ENCODE data around the gene PRR14L.
A peak's percentile ranks its signal among the peaks of the same experiment; 100 is the strongest.
"Not testable (repeated sequence)": the region's sequence is repeated elsewhere in the genome, so short reads cannot be mapped to it uniquely, and the experiment has no call there.

Gene PRR14L

GRCh38 chr22:31739795-31740201 is 10.1 kb downstream of the PRR14L start:
- DNase-seq, result no peak

DNA sequence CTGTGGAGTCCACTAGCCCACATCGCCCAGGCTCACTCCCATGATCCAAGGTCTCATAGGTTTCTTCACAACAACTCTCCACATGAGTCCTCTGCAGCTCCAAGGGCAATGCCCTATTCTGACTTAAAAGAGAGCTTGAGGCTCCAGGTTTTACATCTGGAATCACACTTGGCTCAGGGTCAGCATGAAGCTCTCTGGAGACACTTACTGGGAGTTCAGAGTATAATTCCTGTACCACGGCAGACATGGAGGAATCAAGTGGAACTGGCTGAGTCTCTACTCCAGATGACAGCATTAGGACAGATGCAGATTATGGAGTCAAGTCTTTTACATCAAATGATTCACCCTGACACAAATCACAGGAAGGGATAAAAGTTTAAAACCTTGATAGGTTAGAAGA is 11.4 kb downstream of the PRR14L start:
- DNase-seq, result no peak

- no peak for DNase-seq
Measured at GRCh38 chr22:31737932-31738331, 12.0 kb downstream of the PRR14L start.

GRCh38 chr22:31736458-31736857 is 13.5 kb downstream of the PRR14L start:
- no peak for DNase-seq

DNA sequence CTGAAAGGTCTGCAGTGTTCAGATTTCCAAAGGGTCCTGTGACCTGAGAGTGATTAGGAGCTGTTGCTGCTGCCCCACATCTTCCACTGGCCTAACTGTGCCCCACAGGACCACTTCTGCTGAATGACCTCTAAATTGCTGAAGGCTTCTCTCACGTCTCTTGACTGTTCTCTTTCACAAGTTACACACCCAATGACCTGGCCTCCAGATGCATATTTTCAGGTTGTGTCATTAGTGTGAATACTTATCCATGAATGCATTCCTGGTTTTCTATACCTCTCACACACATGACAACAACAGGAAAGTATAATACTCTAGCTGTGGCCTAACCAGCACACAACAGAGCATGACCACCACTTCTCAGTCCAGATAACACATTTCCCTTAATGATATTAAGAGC is 15.4 kb downstream of the PRR14L start:
- no peak for DNase-seq

DNA sequence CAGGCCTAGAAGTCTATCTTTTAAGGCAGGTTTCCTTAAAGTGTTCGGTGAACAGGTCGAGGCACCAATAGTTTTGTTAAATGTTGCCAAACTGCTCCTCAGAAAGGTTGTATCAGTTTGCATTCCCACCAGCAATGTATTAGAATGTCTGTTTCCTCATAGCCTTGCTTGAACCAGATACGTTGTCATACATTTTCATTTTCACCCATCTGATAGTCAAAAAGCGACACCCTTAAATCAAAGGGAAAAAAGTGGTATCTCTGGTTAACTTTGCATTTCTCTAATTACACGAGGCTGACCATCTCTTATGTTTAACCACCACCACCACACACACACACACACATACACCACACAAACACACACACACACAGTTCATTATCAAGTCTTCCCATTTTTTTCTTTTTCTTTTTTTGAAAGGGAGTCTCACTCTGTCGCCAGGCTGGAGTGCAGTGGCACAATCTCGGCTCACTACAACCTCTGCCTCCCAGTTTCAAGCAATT is 16.3 kb downstream of the PRR14L start:
- DNase-seq, result no peak

DNA sequence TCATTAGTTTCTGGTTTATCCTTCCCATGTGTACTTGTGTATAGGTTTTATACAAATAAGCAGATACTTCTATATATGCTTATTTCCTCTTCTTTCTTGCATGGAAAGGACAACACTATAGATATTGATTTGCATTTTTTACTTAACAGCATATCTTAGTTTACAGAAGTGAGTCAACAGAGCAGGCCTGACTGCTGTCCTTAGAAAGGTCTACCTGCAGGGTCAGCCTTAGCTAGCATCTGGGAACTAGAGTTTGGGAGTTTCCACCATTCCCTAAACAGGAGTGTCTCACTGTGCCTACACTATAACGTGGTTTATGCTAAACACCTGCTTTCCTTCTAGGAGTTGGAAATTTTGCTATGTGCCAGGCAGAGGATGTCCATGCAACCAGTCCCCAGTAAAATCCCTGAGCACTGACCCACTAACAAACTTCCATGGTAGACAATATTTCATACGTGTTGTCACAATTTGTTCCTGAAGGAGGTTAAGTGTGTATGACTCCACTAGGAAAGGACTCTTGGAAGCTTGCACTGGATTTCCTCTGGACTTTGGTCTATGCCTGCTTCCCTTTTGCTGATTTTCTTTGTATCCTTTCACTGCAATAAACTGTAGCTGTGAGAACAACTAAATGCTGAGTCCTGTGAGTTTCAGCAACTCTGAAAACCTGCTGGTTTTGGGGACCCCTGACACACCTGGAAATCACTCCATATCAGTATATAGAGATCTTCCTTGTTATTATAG is 17.7 kb downstream of the PRR14L start:
- no peak for DNase-seq

GRCh38 chr22:31730344-31730711 is 19.6 kb downstream of the PRR14L start:
- no peak for DNase-seq

DNA sequence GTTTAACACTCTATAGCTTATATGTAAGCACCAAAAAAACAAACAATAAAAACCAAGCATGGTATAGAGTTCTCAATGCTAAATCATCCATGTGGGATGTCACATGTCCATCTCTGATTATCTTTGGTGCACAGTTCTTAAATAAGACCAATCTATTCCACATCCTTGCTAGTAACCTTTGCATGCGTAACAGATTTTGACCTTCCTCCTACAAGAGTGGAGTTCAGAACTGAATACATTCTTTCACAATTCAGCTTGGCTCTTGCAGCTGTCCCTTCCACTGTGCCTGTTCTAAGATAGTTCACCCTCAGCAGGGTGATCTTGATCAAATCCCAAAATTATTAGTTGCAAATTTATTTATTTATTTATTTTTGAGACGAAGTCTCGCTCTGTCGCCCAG is 21.1 kb downstream of the PRR14L start:
- peak; percentile 34 for DNase-seq

GRCh38 chr22:31726692-31727091 is 23.2 kb downstream of the PRR14L start:
- DNase-seq, result no peak

GRCh38 chr22:31723723-31724122 is 26.2 kb downstream of the PRR14L start:
- DNase-seq, result no peak

DNA sequence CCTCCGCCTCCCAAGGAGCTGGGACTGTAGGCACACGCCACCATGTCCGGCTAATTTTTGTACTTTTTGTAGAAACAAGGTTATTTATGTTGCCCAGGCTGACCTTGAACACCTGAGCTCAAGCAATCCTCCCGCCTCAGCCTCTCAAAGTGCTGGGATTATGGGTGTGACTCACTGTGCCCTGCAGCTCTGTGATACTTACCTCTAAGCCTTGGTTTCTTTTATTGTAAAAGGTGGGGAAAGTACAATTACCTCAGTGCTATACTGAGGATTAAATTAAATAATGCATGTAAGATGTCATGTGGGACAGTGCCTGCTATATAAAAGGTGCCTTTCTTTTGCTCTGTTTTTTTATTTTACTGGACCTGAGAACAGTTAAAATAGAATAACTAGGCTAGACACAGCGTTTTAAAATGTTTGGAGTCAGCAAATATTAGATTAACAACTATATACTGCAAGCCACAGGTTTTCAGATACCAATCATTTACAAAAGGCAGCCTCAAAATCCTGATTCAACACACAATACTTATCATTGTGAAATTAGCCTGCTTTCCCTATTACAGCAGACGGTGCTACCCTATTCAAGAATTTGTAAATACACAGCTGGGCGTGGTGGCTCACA is 30.0 kb downstream of the PRR14L start:
- no peak for DNase-seq

DNA sequence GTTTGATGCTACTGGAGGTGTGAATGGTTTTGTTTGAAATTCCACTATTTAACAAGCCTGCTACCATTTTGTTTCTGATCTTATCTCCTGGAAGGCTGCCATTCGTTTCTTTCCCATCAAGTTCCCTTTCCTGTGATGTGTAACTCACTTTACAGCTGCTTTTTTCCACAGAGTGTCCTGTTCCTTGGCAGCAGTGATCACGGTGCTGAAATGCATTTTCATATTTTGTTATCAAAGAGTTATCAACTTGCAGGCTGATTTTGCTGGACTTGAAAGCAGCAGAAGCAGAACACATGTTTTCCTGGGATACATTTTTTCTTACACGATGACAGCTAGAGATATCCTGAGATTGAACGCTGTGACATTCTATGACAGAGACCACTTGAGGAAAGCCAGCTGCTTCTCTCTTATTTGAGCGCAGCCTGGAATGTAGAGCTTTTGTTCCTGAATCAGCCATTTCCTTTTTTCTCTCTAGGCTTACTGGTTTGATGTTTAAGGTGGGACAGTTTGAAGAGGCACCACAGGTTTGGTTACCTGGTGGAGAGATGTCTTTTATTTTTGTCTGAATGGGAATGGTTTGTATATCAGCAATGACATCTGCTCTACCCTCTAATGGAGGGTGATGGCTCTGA is 34.7 kb downstream of the PRR14L start:
- no peak for DNase-seq

- DNase-seq, result not testable (repeated sequence)
Measured at GRCh38 chr22:31711226-31711625, 38.7 kb downstream of the PRR14L start.

DNA sequence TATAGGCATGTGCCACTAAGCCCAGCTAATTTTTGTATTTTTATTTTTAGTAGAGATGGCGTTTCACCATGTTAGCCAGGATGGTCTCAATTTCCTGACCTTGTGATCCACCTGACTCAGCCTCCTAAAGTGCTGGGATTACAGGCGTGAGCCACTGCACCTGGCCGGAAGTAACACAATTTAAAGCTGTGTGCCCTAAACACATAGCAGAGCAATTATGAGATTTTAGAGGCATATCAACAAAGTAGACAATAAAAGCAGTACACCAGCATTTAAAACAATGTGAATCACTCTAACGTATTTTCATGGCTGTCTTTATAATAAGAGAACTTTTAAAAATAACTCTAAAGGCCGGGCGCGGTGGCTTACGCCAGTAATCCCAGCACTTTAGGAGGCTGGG is 42.4 kb downstream of the PRR14L start:
- DNase-seq, result no peak

- DNase-seq, result no peak
Measured at GRCh38 chr22:31695423-31695822, 54.5 kb downstream of the PRR14L start.

DNA sequence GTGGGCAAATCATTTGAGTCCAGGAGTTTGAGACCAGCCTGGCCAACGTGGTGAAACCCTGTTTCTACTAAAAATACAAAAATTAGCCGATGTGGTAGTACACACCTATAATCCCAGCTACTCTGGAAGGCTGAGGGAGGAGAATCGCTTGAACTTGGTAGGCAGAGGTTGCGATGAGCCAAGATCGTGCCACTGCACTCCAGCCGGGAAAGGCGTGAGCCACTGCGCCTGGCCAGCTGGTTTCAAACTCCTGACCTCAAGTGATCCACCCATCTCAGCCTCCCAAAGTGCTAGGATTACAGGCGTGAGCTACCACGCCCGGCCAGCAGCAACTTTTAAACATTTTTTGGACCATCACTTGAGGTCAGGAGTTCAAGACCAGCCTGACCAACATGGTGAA is 55.9 kb downstream of the PRR14L start:
- DNase-seq, result not testable (repeated sequence)

DNA sequence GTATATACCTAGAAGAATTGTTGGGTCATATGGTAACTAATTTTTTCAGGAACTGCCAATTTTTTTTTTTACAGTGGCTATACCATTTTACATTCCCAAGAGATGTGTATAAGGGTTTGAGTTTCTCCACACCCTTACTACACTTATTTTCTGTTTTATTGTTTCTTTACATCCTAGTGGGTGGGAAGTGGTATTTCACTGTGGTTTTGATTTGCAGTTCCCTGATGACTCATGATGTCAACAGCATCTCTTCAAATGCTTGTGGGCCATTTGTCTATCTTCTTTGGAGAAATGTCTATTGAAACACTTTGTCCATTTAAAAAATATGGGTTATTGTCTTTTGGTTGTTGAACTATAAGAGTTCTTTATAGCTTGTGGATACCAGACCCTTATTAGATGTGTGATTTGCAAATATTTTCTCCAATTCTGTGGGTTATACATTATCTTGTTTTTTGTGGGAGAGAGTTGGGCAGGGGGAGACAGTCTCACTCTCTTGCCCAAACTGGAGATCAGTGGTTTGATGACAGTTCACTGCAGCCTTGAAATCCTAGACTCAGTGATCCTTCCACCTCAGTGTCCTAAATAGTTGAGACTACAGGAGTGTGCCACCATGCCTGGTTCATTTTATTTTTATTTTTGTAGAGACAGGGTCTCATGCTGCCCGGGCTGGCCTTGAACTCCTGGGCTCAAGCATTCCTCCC is 57.6 kb downstream of the PRR14L start:
- DNase-seq, result no peak

- no peak for DNase-seq
Measured at GRCh38 chr22:31691408-31691807, 58.5 kb downstream of the PRR14L start.

DNA sequence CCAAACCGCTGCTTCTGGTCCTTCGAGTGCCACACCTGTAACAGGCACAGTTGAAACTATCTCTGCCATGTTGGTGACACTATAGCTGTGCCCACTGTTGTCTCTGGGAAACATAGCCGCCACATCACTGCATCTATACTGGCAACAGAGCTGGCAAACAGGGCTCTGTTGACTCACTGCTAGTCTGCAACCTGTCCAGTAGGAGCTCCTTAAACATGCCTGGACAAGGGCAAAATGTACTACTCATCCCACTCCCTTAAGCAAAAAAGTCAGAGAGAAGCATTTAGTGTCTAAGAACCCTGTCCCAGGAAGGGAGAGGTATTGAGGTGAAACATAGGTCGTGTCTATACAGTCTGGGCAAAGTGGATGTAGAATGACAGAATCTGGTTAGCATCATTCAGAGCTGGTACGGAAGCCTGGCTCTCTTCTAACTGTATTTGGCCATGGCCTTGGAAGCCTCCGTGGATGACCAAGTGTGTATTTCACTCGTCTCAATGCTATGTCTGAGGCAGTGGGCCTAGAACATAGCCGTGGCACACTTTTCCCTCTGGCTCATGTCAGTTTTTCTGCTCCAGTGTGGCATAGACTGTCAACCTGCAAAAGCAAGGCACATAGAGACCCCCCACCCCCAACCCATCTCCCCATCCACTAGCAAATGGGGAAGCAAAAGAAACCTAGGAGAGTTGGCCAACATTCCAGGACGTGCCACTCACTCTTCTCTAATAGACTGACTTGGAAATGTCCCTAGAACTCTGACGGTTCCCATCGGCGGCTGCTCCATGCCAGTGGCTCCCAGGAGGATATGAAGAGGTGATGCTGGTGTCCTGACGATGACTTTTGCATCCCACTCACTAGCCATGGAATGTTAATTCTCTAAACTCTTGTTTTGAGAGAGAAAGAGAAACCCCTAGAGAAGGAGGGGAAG is 66.5 kb downstream of the PRR14L start:
- no peak for DNase-seq

DNA sequence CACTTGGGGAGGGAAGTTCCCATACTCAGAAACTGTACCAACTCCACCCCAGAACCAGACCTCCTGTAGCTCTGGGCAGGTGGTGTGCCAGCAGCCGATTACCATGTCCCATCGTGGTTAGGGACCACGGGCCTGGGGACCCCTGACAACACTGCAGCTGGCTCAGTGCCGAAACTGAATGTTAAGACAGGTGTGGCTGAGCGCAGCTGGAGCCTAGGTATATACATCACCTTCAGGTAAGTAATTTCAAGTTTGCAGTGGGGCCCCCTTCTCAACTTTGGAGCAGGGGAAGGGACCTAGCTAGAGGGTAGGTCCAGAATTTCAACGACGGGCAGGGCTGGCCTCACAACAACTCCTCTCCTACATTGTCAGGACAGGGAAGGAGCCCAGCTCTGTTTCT is 67.2 kb downstream of the PRR14L start:
- DNase-seq, result no peak
